CD4-positive, alpha-beta T cell (primary cell): ENCODE results near the gene GRM4. TPM values are rescaled to one million over a fixed set of nuclear protein-coding genes. Genes with fewer than 3 reads are reported as not detected.

Experiments used
- ATAC-seq: fragments of 200-7000 bp; cut with Tn5 transposase; one replicate; pipeline ENCODE4 v1.10.0; 2022; ENCODE audit warnings: mild to moderate bottlenecking; ENCODE audit not compliant: poor library complexity
- CTCF ChIA-PET: fragments of 350-600 bp; sonication (Branson Sonifier 250); formaldehyde crosslinking; loops from one replicate; lab custom pipeline; 2021; ENCODE audit warnings: antibody characterized with exemption, inconsistent platforms; lab: Charles Lee
- POLR2A ChIA-PET: fragments of 350-600 bp; sonication (Branson Sonifier 250); formaldehyde crosslinking; loops from one replicate; lab custom pipeline; 2021; ENCODE audit warnings: antibody characterized with exemption, inconsistent platforms; lab: Charles Lee
- DNase-seq, 14 experiments: peaks; one replicate each; pipeline ENCODE4 v3.0.0-alpha.2; 2013 to 2020; ENCODE audit warnings: mixed read lengths in 2 of 14
- H3K27ac ChIP-seq, 2 donors: one replicate each; pipeline versions ENCODE4 v1.5.1 to v1.7.0; 2013; ENCODE audit warnings: low read length in 2 of 2, low read depth in 1 of 2, mild to moderate bottlenecking in 1 of 2
- H3K27me3 ChIP-seq, 2 experiments: 1 replicate in 1 of 2; 2 replicates in 1 of 2; pipeline versions ENCODE4 v1.6.1 to v1.7.0; 2013; ENCODE audit warnings: low read length in 2 of 2, control low read depth in 1 of 2, mild to moderate bottlenecking in 1 of 2, moderate library complexity in 1 of 2; ENCODE audit not compliant: insufficient read depth in 2 of 2, control insufficient read depth in 1 of 2
- H3K36me3 ChIP-seq: one replicate; pipeline ENCODE4 v1.6.1; 2013; ENCODE audit warnings: low read length, control low read depth; ENCODE audit not compliant: insufficient read depth
- H3K4me1 ChIP-seq: one replicate; pipeline ENCODE4 v1.6.1; 2013; ENCODE audit warnings: low read length, control low read depth; ENCODE audit not compliant: insufficient read depth
- H3K4me3 ChIP-seq: one replicate; pipeline ENCODE4 v1.5.1; 2013; ENCODE audit warnings: mild to moderate bottlenecking, low read length, moderate library complexity
- H3K9me3 ChIP-seq, 2 experiments: 1 replicate in 1 of 2; 2 replicates in 1 of 2; pipeline versions ENCODE4 v1.6.1 to v1.7.0; 2013; ENCODE audit warnings: low read length in 2 of 2, mild to moderate bottlenecking in 2 of 2, control low read depth in 1 of 2, moderate library complexity in 1 of 2; ENCODE audit not compliant: control insufficient read depth in 1 of 2, insufficient read depth in 1 of 2
- H3K27ac Mint-ChIP-seq: one replicate; pipeline ENCODE4 v1.8.0; 2020; ENCODE audit warnings: mixed read lengths
- H3K27me3 Mint-ChIP-seq: one replicate; pipeline ENCODE4 v1.8.0; 2021; ENCODE audit warnings: mixed read lengths
- H3K36me3 Mint-ChIP-seq: one replicate; pipeline ENCODE4 v1.8.0; 2021; ENCODE audit warnings: low read depth, mixed read lengths
- H3K4me1 Mint-ChIP-seq: one replicate; pipeline ENCODE4 v1.8.0; 2021; ENCODE audit warnings: low read depth, mixed read lengths
- H3K4me3 Mint-ChIP-seq: one replicate; pipeline ENCODE4 v1.8.0; 2020; ENCODE audit warnings: mild to moderate bottlenecking, mixed read lengths
- H3K9me3 Mint-ChIP-seq: one replicate; pipeline ENCODE4 v1.8.0; 2020; ENCODE audit warnings: mixed read lengths
- intact Hi-C, 2 experiments: fragments of 100-400 bp; cut with DNase I in 1 of 2; cut with micrococcal nuclease in 1 of 2; formaldehyde crosslinking; loops; one replicate each; pipeline versions ENCODE4 v1.15.1 to v1.9.0; 2023 to 2025; cut with DNase I, micrococcal nuclease
- total RNA-seq, 174 experiments: library from RNA in 2 of 174; stranded (reverse) in 2 of 174; gene quantifications; one replicate each; pipeline ENCODE4 v1.2.3 and lab custom pipeline; 2021 to 2026
- TF ChIP-seq, protein P1 (sequence below): fragments of 200-600 bp; IDR thresholded peaks from one replicate; pipeline ENCODE4 v1.8.0; 2022; ENCODE audit warnings: antibody characterized with exemption, mild to moderate bottlenecking

Gene GRM4
- total RNA-seq, 2 experiments from 2014 or later = 0.08 TPM; not detected in 1

GRCh38 chr6:34086558-34086957, 59.3 kb downstream of the GRM4 start:
- no peaks in the 10 kb centered on the region for H3K9me3 ChIP-seq
- H3K27me3 ChIP-seq = no peaks in the 10 kb centered on the region
- no peak for DNase-seq
- Mint-ChIP-seq H3K27me3 (no peaks in the 10 kb centered on the region), H3K36me3 (no peaks in the 10 kb centered on the region), H3K4me3 (no peak overlapping the region), H3K4me1 (no peaks in the 10 kb centered on the region), H3K9me3 (no peaks in the 10 kb centered on the region), H3K27ac (no peak overlapping the region)
- no peaks in the 10 kb centered on the region for H3K36me3 ChIP-seq
- intact Hi-C loops = no loop called here
- ChIA-PET CTCF (no interaction called here), POLR2A (no interaction called here)
- H3K4me1 ChIP-seq = no peaks in the 10 kb centered on the region
- ATAC-seq = no peak
- TF ChIP-seq, protein P1, sequence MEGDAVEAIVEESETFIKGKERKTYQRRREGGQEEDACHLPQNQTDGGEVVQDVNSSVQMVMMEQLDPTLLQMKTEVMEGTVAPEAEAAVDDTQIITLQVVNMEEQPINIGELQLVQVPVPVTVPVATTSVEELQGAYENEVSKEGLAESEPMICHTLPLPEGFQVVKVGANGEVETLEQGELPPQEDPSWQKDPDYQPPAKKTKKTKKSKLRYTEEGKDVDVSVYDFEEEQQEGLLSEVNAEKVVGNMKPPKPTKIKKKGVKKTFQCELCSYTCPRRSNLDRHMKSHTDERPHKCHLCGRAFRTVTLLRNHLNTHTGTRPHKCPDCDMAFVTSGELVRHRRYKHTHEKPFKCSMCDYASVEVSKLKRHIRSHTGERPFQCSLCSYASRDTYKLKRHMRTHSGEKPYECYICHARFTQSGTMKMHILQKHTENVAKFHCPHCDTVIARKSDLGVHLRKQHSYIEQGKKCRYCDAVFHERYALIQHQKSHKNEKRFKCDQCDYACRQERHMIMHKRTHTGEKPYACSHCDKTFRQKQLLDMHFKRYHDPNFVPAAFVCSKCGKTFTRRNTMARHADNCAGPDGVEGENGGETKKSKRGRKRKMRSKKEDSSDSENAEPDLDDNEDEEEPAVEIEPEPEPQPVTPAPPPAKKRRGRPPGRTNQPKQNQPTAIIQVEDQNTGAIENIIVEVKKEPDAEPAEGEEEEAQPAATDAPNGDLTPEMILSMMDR = no peak
- H3K4me3 ChIP-seq = no peak overlapping the region
- no peak overlapping the region for H3K27ac ChIP-seq

DNA sequence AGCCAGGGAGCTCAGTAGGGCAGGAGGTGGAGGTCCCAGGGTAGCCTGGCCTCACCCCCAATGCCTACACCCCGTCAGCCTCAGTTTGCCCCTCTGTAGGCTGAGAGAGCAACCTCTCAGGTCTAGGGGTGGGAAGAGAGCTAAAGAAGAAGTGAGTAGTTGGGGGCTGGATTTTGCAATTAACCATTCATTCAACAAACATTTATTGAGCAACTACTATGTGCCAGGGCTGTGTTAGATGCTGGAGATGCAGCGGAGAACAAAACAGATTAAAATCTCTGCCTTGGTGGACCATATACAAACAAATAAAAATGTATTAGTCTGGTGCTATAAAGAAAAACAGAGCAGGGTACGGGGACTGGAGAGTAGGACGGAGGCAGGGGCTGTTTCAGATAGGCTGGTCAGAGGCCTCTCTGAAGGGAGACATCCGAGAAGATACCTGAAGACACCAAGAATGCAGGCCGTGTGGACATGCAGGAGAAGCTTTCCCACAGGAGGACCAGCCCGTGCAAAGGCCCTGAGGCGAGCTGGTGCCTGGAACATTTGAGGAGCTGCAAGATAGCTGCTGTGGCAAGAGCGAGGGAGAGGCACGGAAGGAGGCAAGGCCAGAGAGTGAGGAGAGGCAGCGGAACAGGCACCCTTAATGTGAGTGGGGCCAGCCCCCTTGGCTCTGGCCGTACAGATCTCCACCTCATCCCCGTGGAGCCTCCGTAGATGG, 60.3 kb downstream of the GRM4 start:
- Mint-ChIP-seq H3K27me3 (no peaks in the 10 kb centered on the region), H3K4me1 (no peaks in the 10 kb centered on the region), H3K4me3 (no peak overlapping the region), H3K9me3 (no peaks in the 10 kb centered on the region), H3K27ac (no peak overlapping the region), H3K36me3 (no peaks in the 10 kb centered on the region)
- ATAC-seq (no peak), DNase-seq (no peak)
- TF ChIP-seq, protein P1 = no peak
- H3K27ac ChIP-seq = no peak overlapping the region
- H3K4me3 ChIP-seq = no peak overlapping the region
- no peaks in the 10 kb centered on the region for H3K9me3 ChIP-seq
- H3K27me3 ChIP-seq = no peaks in the 10 kb centered on the region
- CTCF ChIA-PET = no interaction called here
- no peaks in the 10 kb centered on the region for H3K4me1 ChIP-seq
- POLR2A ChIA-PET = no interaction called here
- intact Hi-C loops = no loop called here
- no peaks in the 10 kb centered on the region for H3K36me3 ChIP-seq

GRCh38 chr6:34084591-34085290, 61.1 kb downstream of the GRM4 start:
- no peaks in the 10 kb centered on the region for H3K9me3 ChIP-seq
- Mint-ChIP-seq H3K4me3 (no peak overlapping the region), H3K27ac (no peak overlapping the region), H3K9me3 (no peaks in the 10 kb centered on the region), H3K4me1 (no peaks in the 10 kb centered on the region), H3K27me3 (no peaks in the 10 kb centered on the region), H3K36me3 (no peaks in the 10 kb centered on the region)
- H3K27ac ChIP-seq = no peak overlapping the region
- no peaks in the 10 kb centered on the region for H3K36me3 ChIP-seq
- DNase-seq (no peak), ATAC-seq (no peak)
- ChIA-PET CTCF (no interaction called here), POLR2A (no interaction called here)
- TF ChIP-seq, protein P1 = no peak
- H3K4me1 ChIP-seq = no peaks in the 10 kb centered on the region
- no peaks in the 10 kb centered on the region for H3K27me3 ChIP-seq
- no peak overlapping the region for H3K4me3 ChIP-seq
- intact Hi-C loops = no loop called here
